H1 (cell line): Measurements from ENCODE around the gene KYNU. TPM values are rescaled to one million over a fixed set of nuclear protein-coding genes. Genes with fewer than 3 reads are reported as not detected.

Source experiments
- CTCF ChIA-PET: fragments of 300-600 bp; sonication (Branson Sonifier 250); formaldehyde crosslinking; loops from one replicate; lab custom pipeline; 2021; ENCODE audit not compliant: partially characterized antibody; lab: Charles Lee
- POLR2A ChIA-PET: fragments of 300-600 bp; sonication (Branson Sonifier 250); formaldehyde crosslinking; loops from one replicate; lab custom pipeline; 2021; ENCODE audit warnings: inconsistent platforms; ENCODE audit not compliant: partially characterized antibody; lab: Charles Lee
- DNase-seq, 2 experiments: peaks; one replicate each; pipeline versions ENCODE4 v3.0.0 to v3.0.0-alpha.2; 2010 to 2022; ENCODE audit warnings: low spot score in 2 of 2, low read depth in 1 of 2, mixed read lengths in 1 of 2
- FAIRE-seq: peaks from 2 replicates; lab custom pipeline; 2011; peaks lifted over from hg19 to GRCh38; lab: Jason Lieb, UNC
- H2AFZ ChIP-seq: 2 replicates; pipeline ENCODE4 v1.8.1; 2012; ENCODE audit warnings: low read length, inconsistent platforms
- H2AK5ac ChIP-seq: 2 replicates; pipeline ENCODE4 v1.6.1; 2013; ENCODE audit warnings: low read depth, low read length
- H2BK120ac ChIP-seq: replicated peaks from 2 replicates; pipeline ENCODE3; 2013; ENCODE audit warnings: low read depth, low read length, inconsistent platforms
- H2BK12ac ChIP-seq: 2 replicates; pipeline ENCODE4 v1.6.1; 2013; ENCODE audit warnings: low read depth, low read length
- H2BK15ac ChIP-seq: 2 replicates; pipeline ENCODE4 v1.6.1; 2013; ENCODE audit warnings: low read length
- H2BK20ac ChIP-seq: 2 replicates; pipeline ENCODE4 v1.6.1; 2013; ENCODE audit warnings: low read length
- H2BK5ac ChIP-seq: 2 replicates; pipeline ENCODE4 v1.6.1; 2013; ENCODE audit warnings: low read depth, low read length
- H3K14ac ChIP-seq: 2 replicates; pipeline ENCODE4 v1.6.1; 2013; ENCODE audit warnings: inconsistent platforms; ENCODE audit not compliant: insufficient read length
- H3K18ac ChIP-seq: 2 replicates; pipeline ENCODE4 v1.6.1; 2013; ENCODE audit warnings: low read length; ENCODE audit errors: extremely low read depth
- H3K23ac ChIP-seq: 2 replicates; pipeline ENCODE4 v1.6.1; 2013; ENCODE audit warnings: inconsistent platforms; ENCODE audit not compliant: insufficient read length
- H3K23me2 ChIP-seq: 2 replicates; pipeline ENCODE4 v1.6.1; 2013; ENCODE audit warnings: low read depth, low read length
- H3K27ac ChIP-seq: 2 replicates; pipeline ENCODE4 v1.6.1; 2011; ENCODE audit warnings: low read depth, low read length, inconsistent platforms
- H3K27me3 ChIP-seq, 4 experiments: replicated peaks in 1 of 4; 1 replicate in 1 of 4; 2 replicates in 3 of 4; pipeline versions ENCODE4 v1.6.1 to v1.8.1; 2011 to 2013; ENCODE audit warnings: low read length in 3 of 4, mild to moderate bottlenecking in 3 of 4, inconsistent platforms in 2 of 4, mixed read lengths in 2 of 4, moderate library complexity in 1 of 4; ENCODE audit not compliant: control insufficient read depth in 3 of 4, insufficient read depth in 3 of 4; ENCODE audit errors: extremely low read depth in 1 of 4
- H3K36me3 ChIP-seq, 4 experiments: 2 replicates each; pipeline versions ENCODE4 v1.6.1 to v1.8.1; 2011 to 2013; ENCODE audit warnings: mild to moderate bottlenecking in 4 of 4, low read length in 3 of 4, moderate library complexity in 2 of 4, control low read depth in 1 of 4, inconsistent platforms in 1 of 4; ENCODE audit not compliant: insufficient read depth in 4 of 4, control insufficient read depth in 2 of 4
- H3K4ac ChIP-seq: replicated peaks from 2 replicates; pipeline ENCODE3; 2013; ENCODE audit warnings: low read length, low read depth, mixed read lengths, inconsistent platforms; ENCODE audit not compliant: insufficient read length
- H3K4me1 ChIP-seq, 4 experiments: replicated peaks in 1 of 4; 1 replicate in 1 of 4; 2 replicates in 3 of 4; pipeline versions ENCODE4 v1.6.1 to v1.8.1; 2011 to 2013; ENCODE audit warnings: low read length in 3 of 4, inconsistent platforms in 2 of 4, mixed read lengths in 1 of 4; ENCODE audit not compliant: insufficient read depth in 4 of 4, control insufficient read depth in 3 of 4
- H3K4me2 ChIP-seq, 2 experiments: 2 replicates each; pipeline versions ENCODE4 v1.6.1 to v1.8.1; 2011 to 2013; ENCODE audit warnings: low read depth in 2 of 2, low read length in 2 of 2, control low read depth in 1 of 2, inconsistent platforms in 1 of 2, mild to moderate bottlenecking in 1 of 2; ENCODE audit not compliant: insufficient read depth in 1 of 2
- H3K4me3 ChIP-seq, 4 experiments: fragments of 200-600, 300-600 bp in 1 of 4; sonication (generic), shearing (Covaris generic), sonication (Bioruptor Twin) in 1 of 4; 2 replicates each; pipeline versions ENCODE4 v1.5.1 to v1.8.1; 2011 to 2016; ENCODE audit warnings: low read length in 4 of 4, low read depth in 3 of 4, control low read depth in 2 of 4, inconsistent platforms in 2 of 4, mild to moderate bottlenecking in 2 of 4, mixed read lengths in 1 of 4, moderate library complexity in 1 of 4; ENCODE audit not compliant: insufficient read depth in 2 of 4; ENCODE audit errors: extremely low read depth in 1 of 4
- H3K56ac ChIP-seq: replicated peaks from 2 replicates; pipeline ENCODE3; 2013; ENCODE audit warnings: low read depth, mild to moderate bottlenecking, mixed read lengths, low read length, inconsistent platforms; ENCODE audit not compliant: insufficient read length
- H3K79me1 ChIP-seq: 2 replicates; pipeline ENCODE4 v1.6.1; 2013; ENCODE audit warnings: low read depth, low read length, control low read depth
- H3K79me2 ChIP-seq, 2 experiments: 2 replicates each; pipeline versions ENCODE4 v1.6.1 to v1.8.1; 2012 to 2013; ENCODE audit warnings: low read length in 2 of 2, mild to moderate bottlenecking in 2 of 2, inconsistent platforms in 1 of 2; ENCODE audit not compliant: insufficient read depth in 2 of 2, control insufficient read depth in 1 of 2
- H3K9ac ChIP-seq, 4 experiments: replicated peaks in 1 of 4; 1 replicate in 1 of 4; 2 replicates in 3 of 4; pipeline versions ENCODE4 v1.6.1 to v1.8.1; 2011 to 2013; ENCODE audit warnings: low read depth in 3 of 4, low read length in 3 of 4, control low read depth in 2 of 4, mild to moderate bottlenecking in 2 of 4, moderate library complexity in 2 of 4, inconsistent platforms in 1 of 4; ENCODE audit errors: extremely low read depth in 1 of 4
- H3K9me3 ChIP-seq, 2 experiments: 2 replicates each; pipeline versions ENCODE4 v1.6.1 to v1.8.1; 2012 to 2013; ENCODE audit warnings: mild to moderate bottlenecking in 2 of 2, moderate library complexity in 2 of 2, control low read depth in 1 of 2, inconsistent platforms in 1 of 2, low read depth in 1 of 2, low read length in 1 of 2, mixed read lengths in 1 of 2; ENCODE audit not compliant: insufficient read depth in 2 of 2
- H4K20me1 ChIP-seq, 2 experiments: replicated peaks in 1 of 2; 2 replicates each; pipeline versions ENCODE3 to v1.8.1; 2011 to 2013; ENCODE audit warnings: inconsistent platforms in 2 of 2, low read length in 2 of 2, mild to moderate bottlenecking in 1 of 2; ENCODE audit not compliant: insufficient read depth in 2 of 2, control insufficient read depth in 1 of 2
- H4K5ac ChIP-seq: 2 replicates; pipeline ENCODE4 v1.6.1; 2013; ENCODE audit warnings: low read length, low read depth, mixed read lengths, inconsistent platforms; ENCODE audit not compliant: insufficient read length
- H4K8ac ChIP-seq: 2 replicates; pipeline ENCODE4 v1.8.0; 2013; ENCODE audit warnings: mild to moderate bottlenecking, moderate library complexity, low read length, inconsistent platforms; ENCODE audit not compliant: insufficient read depth; ENCODE audit errors: extremely low read depth
- H4K91ac ChIP-seq: replicated peaks from 2 replicates; pipeline ENCODE3; 2013; ENCODE audit warnings: low read length, mixed read lengths, inconsistent platforms; ENCODE audit not compliant: insufficient read length
- NRF1 ChIP-seq: IDR thresholded peaks from 2 replicates; pipeline ENCODE4 v1.6.1; 2011; ENCODE audit warnings: mild to moderate bottlenecking, low read depth, low read length, improper control_type of control experiment
- TBP ChIP-seq: IDR thresholded peaks from 2 replicates; pipeline ENCODE4 v1.6.1; 2011; ENCODE audit warnings: low read depth, low read length, improper control_type of control experiment
- WGBS, 2 experiments: shearing (Covaris generic) in 1 of 2; methylation state at CpG; one replicate each; pipeline versions ENCODE4 v1.1.6 to v1.1.7; 2013 to 2015; ENCODE audit warnings: low lambda C conversion rate in 2 of 2, mixed read lengths in 2 of 2, inconsistent platforms in 1 of 2, low coverage in 1 of 2, missing lambda C conversion rate in 1 of 2; ENCODE audit not compliant: insufficient replicate concordance in 2 of 2, insufficient coverage in 1 of 2, insufficient read length in 1 of 2; ENCODE audit errors: extremely low coverage in 1 of 2, missing lambda C conversion rate in 1 of 2; 5-methylcytosine and 5-hydroxymethylcytosine counted together
- polyA plus RNA-seq, 7 experiments: library from polyadenylated mRNA; depleted of rRNA in 3 of 7; stranded (reverse) in 5 of 7; unstranded in 2 of 7; fragments of >200 nt in 5 of 7; fragments of 200-250 nt in 2 of 7; gene quantifications; 1 replicate in 5 of 7; 2 replicates in 1 of 7; 4 replicates in 1 of 7; pipeline versions ENCODE4 v1.2.1 to v1.2.3, GENCODE V29; 2011 to 2013; ENCODE audit warnings: missing spikeins in 2 of 7, mixed read lengths in 2 of 7
- total RNA-seq: library from RNA; stranded (reverse); fragmentation: NEBNext Ultra II Directional; extraction: Animal tissue kit (Norgen Biotek cat#: 25700); gene quantifications from 2 replicates; pipeline ENCODE4 v1.2.1, GENCODE V29; 2021
- TF ChIP-seq, protein P1 (sequence below), 3 experiments: IDR thresholded peaks; 1 replicate in 2 of 3; 2 replicates in 1 of 3; pipeline versions ENCODE4 v1.5.1 to v1.6.1; 2011; ENCODE audit warnings: low read length in 3 of 3, mild to moderate bottlenecking in 3 of 3, inconsistent platforms in 2 of 3, low read depth in 1 of 3, moderate library complexity in 1 of 3; ENCODE audit not compliant: insufficient read depth in 1 of 3; ENCODE audit errors: control extremely low read depth in 1 of 3

The KYNU gene
- total and polyA plus RNA-seq, 2 of the 8 experiments (the other 6 are each of a cell fraction or from before 2014, with no cell fraction given), result 0.09 to 0.13 TPM

DNA sequence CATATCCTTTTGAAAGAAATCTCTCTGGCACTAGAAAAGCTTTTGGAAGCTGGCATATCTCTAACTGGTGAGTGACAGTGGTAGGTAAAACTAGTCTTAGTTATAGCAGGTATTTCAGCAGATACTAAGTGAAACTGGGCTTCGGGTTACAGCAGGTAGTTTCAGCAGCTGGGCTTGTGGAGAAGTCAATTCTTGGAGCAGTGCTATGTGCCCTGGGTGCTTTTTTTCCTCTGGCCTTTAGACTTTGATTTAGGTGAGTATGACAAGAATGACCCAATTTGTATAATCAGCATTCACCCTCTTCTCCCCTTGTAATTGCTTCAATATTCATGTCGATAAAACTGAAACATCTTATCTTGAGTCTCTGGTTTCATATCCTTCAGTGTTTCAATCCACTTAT, 123.1 kb downstream of the KYNU start:
- Histone ChIP-seq H2AFZ (no peak overlapping the region), H3K79me2 (no peaks in the 10 kb centered on the region), H3K4me1 (no peaks in the 10 kb centered on the region), H3K27ac (no peak overlapping the region), H4K5ac (no peak overlapping the region), H2BK15ac (no peak overlapping the region), H4K20me1 (no peaks in the 10 kb centered on the region), H3K23me2 (no peaks in the 10 kb centered on the region), H3K27me3 (no peaks in the 10 kb centered on the region), H4K91ac (no peak overlapping the region), H3K79me1 (no peaks in the 10 kb centered on the region), H3K4me3 (no peak overlapping the region), H3K4me2 (no peak overlapping the region), H3K36me3 (no peaks in the 10 kb centered on the region), H3K14ac (no peak overlapping the region), H3K18ac (no peak overlapping the region), H3K9ac (no peak overlapping the region), H2BK120ac (no peak overlapping the region), H2BK5ac (no peak overlapping the region), H3K9me3 (no peaks in the 10 kb centered on the region), H2AK5ac (no peak overlapping the region), H3K23ac (no peak overlapping the region), H3K4ac (no peak overlapping the region), H4K8ac (no peak overlapping the region), H2BK12ac (no peak overlapping the region), H2BK20ac (no peak overlapping the region), H3K56ac (no peak overlapping the region)
- CTCF ChIA-PET, result interaction anchor here (1.5 kb wide), 1 partner anchor 34 kb away, joined by 4 read pairs; no protein-coding TSS in a partner anchor
- 90% methylated on average over 2 of the region's 2 CpGs; no CpG with 5 or more reads in 1 of the 2 experiments for WGBS, 2 experiments
- FAIRE-seq, result no peak
- no peak for DNase-seq
- TF ChIP-seq NRF1, result no peak
- TF ChIP-seq, protein P1, sequence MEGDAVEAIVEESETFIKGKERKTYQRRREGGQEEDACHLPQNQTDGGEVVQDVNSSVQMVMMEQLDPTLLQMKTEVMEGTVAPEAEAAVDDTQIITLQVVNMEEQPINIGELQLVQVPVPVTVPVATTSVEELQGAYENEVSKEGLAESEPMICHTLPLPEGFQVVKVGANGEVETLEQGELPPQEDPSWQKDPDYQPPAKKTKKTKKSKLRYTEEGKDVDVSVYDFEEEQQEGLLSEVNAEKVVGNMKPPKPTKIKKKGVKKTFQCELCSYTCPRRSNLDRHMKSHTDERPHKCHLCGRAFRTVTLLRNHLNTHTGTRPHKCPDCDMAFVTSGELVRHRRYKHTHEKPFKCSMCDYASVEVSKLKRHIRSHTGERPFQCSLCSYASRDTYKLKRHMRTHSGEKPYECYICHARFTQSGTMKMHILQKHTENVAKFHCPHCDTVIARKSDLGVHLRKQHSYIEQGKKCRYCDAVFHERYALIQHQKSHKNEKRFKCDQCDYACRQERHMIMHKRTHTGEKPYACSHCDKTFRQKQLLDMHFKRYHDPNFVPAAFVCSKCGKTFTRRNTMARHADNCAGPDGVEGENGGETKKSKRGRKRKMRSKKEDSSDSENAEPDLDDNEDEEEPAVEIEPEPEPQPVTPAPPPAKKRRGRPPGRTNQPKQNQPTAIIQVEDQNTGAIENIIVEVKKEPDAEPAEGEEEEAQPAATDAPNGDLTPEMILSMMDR (IDR thresholded peaks at IDR 0.05; ENCODE audit: control extremely low read depth in 1 of 3, insufficient read depth in 1 of 3, low read depth in 1 of 3, low read length in 3 of 3), result no peak
- no peak for TF ChIP-seq TBP
- POLR2A ChIA-PET, result no interaction called here
